Measurements from ENCODE around the gene SOX18. TPM values are rescaled to one million over a fixed set of nuclear protein-coding genes. Genes with fewer than 3 reads are reported as not detected.

SOX18 gene
- total and polyA plus RNA-seq, 10 donors = 7.3 to 63.1 (median 23.9) TPM

DNA sequence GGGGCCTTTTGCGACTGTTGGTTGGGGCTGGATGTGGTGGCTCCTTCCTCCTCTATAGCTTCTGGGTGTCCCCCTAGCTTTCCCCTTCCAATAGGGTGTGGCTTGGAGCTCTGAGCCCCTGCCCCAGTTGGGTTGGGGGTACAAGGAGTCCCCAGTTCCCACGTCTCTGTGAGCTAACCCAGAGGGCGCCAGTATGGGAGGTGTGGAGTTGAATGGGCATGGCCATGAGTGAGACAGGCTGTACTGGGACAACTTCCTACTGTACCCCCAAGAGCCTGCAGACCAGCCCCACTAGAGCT, 12.3 kb downstream of the SOX18 start:
- intact Hi-C loops (cut with DNase I; ENCODE audit: low total_unique reads) = loop anchor here (10.0 kb wide), 1 partner anchor 52 kb away; the partner anchor contains the start of gene PRPF6
- Histone ChIP-seq H3K9me3 (no peaks in the 10 kb centered on the region), H3K36me3 (peaks cover 0 to 36% (median 27%) of the 10 kb centered on the region in 6 donors), H3K27ac (peak overlapping the region in 1 of 8 donors; percentile 50), H3K4me1 (peaks cover 29 to 90% (median 67%) of the 10 kb centered on the region in 6 donors), H3K4me3 (no peak overlapping the region), H3K27me3 (replicated peaks in 1 of 7) (peaks cover 0 to 59% (median 6%) of the 10 kb centered on the region in 7 donors)
- TF ChIP-seq POLR2AphosphoS5 (IDR thresholded peaks at IDR 0.05) (no peak), POLR2A (IDR thresholded peaks at IDR 0.05) (no peak)
- TF ChIP-seq, protein P1, sequence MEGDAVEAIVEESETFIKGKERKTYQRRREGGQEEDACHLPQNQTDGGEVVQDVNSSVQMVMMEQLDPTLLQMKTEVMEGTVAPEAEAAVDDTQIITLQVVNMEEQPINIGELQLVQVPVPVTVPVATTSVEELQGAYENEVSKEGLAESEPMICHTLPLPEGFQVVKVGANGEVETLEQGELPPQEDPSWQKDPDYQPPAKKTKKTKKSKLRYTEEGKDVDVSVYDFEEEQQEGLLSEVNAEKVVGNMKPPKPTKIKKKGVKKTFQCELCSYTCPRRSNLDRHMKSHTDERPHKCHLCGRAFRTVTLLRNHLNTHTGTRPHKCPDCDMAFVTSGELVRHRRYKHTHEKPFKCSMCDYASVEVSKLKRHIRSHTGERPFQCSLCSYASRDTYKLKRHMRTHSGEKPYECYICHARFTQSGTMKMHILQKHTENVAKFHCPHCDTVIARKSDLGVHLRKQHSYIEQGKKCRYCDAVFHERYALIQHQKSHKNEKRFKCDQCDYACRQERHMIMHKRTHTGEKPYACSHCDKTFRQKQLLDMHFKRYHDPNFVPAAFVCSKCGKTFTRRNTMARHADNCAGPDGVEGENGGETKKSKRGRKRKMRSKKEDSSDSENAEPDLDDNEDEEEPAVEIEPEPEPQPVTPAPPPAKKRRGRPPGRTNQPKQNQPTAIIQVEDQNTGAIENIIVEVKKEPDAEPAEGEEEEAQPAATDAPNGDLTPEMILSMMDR (IDR thresholded peaks at IDR 0.05 in 8 of 11, conservative IDR thresholded peaks at IDR 0.05 in 3 of 11) = no peak
- WGBS, 5 donors = 63 to 83% (median 76%) methylated on average over 3 of the region's 3 CpGs
- DNase-seq = no peak

DNA sequence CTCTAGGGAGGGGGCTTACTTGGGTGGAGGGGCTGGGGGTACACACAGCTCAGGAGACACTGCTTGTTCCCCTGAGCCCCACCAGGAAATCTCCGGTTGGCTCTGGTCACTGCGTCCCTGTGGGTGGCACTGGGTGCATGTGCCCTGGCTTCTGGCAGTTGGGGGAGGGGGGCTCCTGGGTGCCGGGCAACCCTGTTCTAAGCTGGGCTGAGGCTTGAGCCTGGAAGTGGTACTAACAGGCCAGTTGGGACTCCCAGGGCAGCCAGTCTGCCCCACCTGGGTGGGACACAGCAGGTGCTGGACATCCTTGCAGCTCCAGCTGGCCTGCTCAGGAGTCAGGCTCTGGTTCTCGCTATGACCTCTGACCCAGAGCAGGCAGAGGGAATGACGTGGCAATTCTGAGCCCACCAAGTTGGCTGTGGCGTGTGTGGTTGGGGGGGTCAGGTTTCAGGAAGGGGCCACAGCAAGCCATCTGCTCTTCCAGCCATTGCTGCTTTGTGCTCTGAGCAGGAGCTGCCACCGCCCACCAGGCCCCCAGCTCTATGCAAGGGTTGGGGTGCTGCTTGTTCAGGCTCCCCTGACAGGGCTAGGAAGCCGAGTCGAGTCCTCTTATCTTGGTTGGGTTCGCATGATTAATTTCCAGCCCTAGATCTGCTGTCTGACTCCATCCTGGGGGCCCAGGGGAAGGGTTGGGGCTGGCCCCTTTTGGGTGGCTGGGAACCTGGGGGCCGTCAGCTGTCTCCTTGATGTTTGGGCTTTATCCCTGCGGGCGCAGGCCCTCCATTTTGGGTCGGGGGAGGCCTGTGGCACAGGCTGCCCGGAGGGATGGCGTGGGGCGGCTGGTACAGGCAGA, 12.9 kb downstream of the SOX18 start:
- H3K27me3 ChIP-seq (replicated peaks in 1 of 7) = peaks cover 0 to 53% (median 3%) of the 10 kb centered on the region in 7 donors
- intact Hi-C loops (cut with DNase I; ENCODE audit: low total_unique reads) = loop anchor here (10.0 kb wide), 1 partner anchor 52 kb away; the partner anchor contains the start of gene PRPF6
- TF ChIP-seq, protein P1 (IDR thresholded peaks at IDR 0.05 in 8 of 11, conservative IDR thresholded peaks at IDR 0.05 in 3 of 11) = no peak
- no peak for TF ChIP-seq POLR2AphosphoS5 (IDR thresholded peaks at IDR 0.05)
- no peak for TF ChIP-seq POLR2A (IDR thresholded peaks at IDR 0.05)
- H3K27ac ChIP-seq = peak overlapping the region in 3 of 8 donors; percentile 43 to 71 (median 50)
- DNase-seq = peak; percentile 73
- no peak overlapping the region for H3K4me3 ChIP-seq
- H3K9me3 ChIP-seq = no peaks in the 10 kb centered on the region
- 59 to 70% (median 65%) methylated on average over 13 to 17 of the region's 17 CpGs for whole genome bisulfite sequencing, 5 donors
- peaks cover 0 to 42% (median 32%) of the 10 kb centered on the region in 6 donors for H3K36me3 ChIP-seq
- peaks cover 23 to 84% (median 61%) of the 10 kb centered on the region in 6 donors for H3K4me1 ChIP-seq

DNA sequence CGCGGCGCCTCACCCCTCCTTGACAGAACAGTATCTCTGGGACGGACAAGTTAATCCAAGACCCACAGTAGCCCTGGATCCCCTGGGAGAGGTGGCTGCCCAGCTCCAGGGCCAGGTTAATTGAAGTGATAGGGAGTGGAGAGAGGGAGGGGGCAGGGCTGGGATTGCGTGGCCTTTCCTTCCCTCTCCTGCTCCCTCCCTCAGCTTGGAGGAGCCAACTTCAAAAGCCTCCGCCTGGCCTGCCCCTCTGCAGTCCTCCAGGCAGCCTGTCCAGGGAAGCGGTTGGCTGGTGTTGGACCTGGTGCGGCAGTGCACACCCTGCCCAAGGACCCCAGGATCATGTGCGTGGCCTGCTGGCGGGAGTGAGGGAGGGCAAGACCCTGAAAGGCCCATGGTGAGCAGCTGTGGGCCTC, 13.5 kb downstream of the SOX18 start, which contains the start of gene C20orf204:
Gene C20orf204, plus strand, starts transcription at position 250 of the 413 bp plus-strand sequence. Its CDS starts 142 bp downstream, at position 392.
- DNase-seq = no peak

More for the DNA sequence above, 13.5 kb downstream of the SOX18 start, which contains the start of gene C20orf204:
- H3K36me3 ChIP-seq = peaks cover 0 to 48% (median 38%) of the 10 kb centered on the region in 6 donors
- peak within 1 kb of the TSS in 5 of 8 donors; percentile 23 to 71 (median 48) for H3K27ac ChIP-seq
- H3K4me1 ChIP-seq = peaks cover 19 to 78% (median 55%) of the 10 kb centered on the region in 6 donors
- H3K9me3 ChIP-seq = no peaks in the 10 kb centered on the region
- WGBS, 5 donors = 79 to 94% (median 86%) methylated on average over 10 of the region's 10 CpGs
- intact Hi-C loops (cut with DNase I; ENCODE audit: low total_unique reads) = loop anchor here (10.0 kb wide), 1 partner anchor 51 kb away; the partner anchor contains the start of gene PRPF6
- peaks cover 0 to 47% (median 3%) of the 10 kb centered on the region in 7 donors for H3K27me3 ChIP-seq (replicated peaks in 1 of 7)
- peak in 1 of 3 donors; percentile 45 for TF ChIP-seq POLR2AphosphoS5 (IDR thresholded peaks at IDR 0.05)
- TF ChIP-seq, protein P1 (IDR thresholded peaks at IDR 0.05 in 8 of 11, conservative IDR thresholded peaks at IDR 0.05 in 3 of 11) = no peak
- no peak within 1 kb of the TSS for H3K4me3 ChIP-seq

All from spleen (tissue), 11 donors.